T-helper 1 cell (primary cell): Measurements from ENCODE around the gene HK2.
A peak's percentile ranks its signal among the peaks of the same experiment; 100 is the strongest.
"Not testable (repeated sequence)": the region's sequence is repeated elsewhere in the genome, so short reads cannot be mapped to it uniquely, and the experiment has no call there.

Experiments used
- DNase-seq, 5 donors: peaks; one replicate each; pipeline ENCODE4 v3.0.0-alpha.2; 2012 to 2020
- total RNA-seq, 4 donors: gene quantifications; one replicate each; lab custom pipeline; 2026; lab: John Stamatoyannopoulos, UW

Gene HK2
- 12.0 to 22.4 (median 17.2) reads per million in 4 donors for total RNA-seq

GRCh38 chr2:74833418-74834233 lies at the start of gene HK2:
Gene HK2, plus strand, starts transcription at chr2:74834127. Its CDS starts 454 bp downstream, at chr2:74834581.
- DNase-seq, result peak; percentile 59 to 90 (median 69)

GRCh38 chr2:74789271-74789670 lies 44.7 kb upstream of the HK2 start:
- DNase-seq, result no peak

- DNase-seq, result no peak
Measured at GRCh38 chr2:74792282-74792681, 41.6 kb upstream of the HK2 start.

GRCh38 chr2:74794878-74795277 lies 39.0 kb upstream of the HK2 start:
- not testable (repeated sequence) for DNase-seq

- DNase-seq, result no peak
Measured at GRCh38 chr2:74806355-74806839, 27.5 kb upstream of the HK2 start.

- no peak for DNase-seq
Measured at GRCh38 chr2:74806920-74807319, 27.0 kb upstream of the HK2 start.

GRCh38 chr2:74812787-74813590 lies 20.9 kb upstream of the HK2 start:
- DNase-seq, result no peak

GRCh38 chr2:74814102-74814501 lies 19.8 kb upstream of the HK2 start:
- no peak for DNase-seq

- DNase-seq, result no peak
Measured at GRCh38 chr2:74815941-74816340, 18.0 kb upstream of the HK2 start.

GRCh38 chr2:74816540-74817303 lies 17.2 kb upstream of the HK2 start:
- DNase-seq, result no peak

GRCh38 chr2:74817304-74817675 lies 16.6 kb upstream of the HK2 start:
- DNase-seq, result no peak

GRCh38 chr2:74819702-74820101 lies 14.2 kb upstream of the HK2 start:
- no peak for DNase-seq

GRCh38 chr2:74821177-74822126 lies 12.5 kb upstream of the HK2 start:
- DNase-seq, result no peak

GRCh38 chr2:74822771-74823566 lies 11.0 kb upstream of the HK2 start:
- DNase-seq, result no peak

- DNase-seq, result no peak
Measured at GRCh38 chr2:74824679-74825078, 9.2 kb upstream of the HK2 start.

- no peak for DNase-seq
Measured at GRCh38 chr2:74828543-74828942, 5.4 kb upstream of the HK2 start.

- DNase-seq, result no peak
Measured at GRCh38 chr2:74831693-74832530, 2.0 kb upstream of the HK2 start.

- peak in 3 of 5 donors; percentile 10 to 43 (median 14) for DNase-seq
Measured at GRCh38 chr2:74834234-74834791, 386 bp downstream of the HK2 start.
